ENCODE measurements around the gene LMF1.

Gene LMF1

DNA sequence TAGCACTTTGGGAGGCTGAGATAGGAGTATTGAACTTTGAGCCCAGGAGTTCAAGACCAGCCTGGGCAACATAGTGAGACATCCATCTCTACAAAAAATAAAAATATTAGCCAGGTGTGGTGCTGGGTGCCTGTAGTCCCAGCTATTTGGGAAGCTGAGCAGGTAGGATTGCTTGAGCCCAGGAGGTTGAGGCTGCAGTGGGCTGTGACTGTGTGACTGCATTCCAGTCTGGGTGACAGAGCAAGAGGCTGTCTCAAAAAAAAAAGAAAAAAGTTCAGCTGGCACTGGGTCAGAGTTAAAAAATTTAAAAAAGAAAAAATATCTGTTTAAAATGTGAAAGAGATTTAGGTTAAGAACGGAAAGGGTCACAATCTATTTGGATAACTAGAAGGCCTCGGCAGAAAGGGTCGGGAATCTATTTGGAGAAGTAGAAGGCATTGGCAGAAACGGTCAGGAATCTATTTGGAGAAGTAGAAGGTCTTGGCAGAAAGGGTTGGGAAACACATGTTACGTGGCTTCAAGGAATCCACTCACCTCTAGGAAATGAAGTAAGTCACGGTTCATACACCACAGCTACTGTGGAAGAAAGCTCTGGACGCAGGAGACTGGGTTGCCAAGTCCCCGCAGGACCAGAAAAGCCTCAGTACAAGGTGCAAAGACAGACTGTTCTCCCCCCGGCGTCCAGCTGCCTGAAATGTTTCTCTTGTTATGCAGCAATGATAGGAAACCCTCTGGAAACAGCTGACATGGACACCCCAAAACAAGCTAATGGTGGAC is 25.3 kb downstream of the LMF1 start:
- Histone ChIP-seq H3K36me3 (no peaks in the 10 kb centered on the region), H3K9me3 (0 out of 2 replicates have a peak, but pooled peaks cover 3% of the 10 kb centered on the region), H3K27me3 (no peaks in the 10 kb centered on the region), H3K4me1 (no peaks in the 10 kb centered on the region), H3K4me3 (ENCODE audit: low read depth, low read length) (no peak overlapping the region)
- DNase-seq = no peak
- TF ChIP-seq, protein P1, sequence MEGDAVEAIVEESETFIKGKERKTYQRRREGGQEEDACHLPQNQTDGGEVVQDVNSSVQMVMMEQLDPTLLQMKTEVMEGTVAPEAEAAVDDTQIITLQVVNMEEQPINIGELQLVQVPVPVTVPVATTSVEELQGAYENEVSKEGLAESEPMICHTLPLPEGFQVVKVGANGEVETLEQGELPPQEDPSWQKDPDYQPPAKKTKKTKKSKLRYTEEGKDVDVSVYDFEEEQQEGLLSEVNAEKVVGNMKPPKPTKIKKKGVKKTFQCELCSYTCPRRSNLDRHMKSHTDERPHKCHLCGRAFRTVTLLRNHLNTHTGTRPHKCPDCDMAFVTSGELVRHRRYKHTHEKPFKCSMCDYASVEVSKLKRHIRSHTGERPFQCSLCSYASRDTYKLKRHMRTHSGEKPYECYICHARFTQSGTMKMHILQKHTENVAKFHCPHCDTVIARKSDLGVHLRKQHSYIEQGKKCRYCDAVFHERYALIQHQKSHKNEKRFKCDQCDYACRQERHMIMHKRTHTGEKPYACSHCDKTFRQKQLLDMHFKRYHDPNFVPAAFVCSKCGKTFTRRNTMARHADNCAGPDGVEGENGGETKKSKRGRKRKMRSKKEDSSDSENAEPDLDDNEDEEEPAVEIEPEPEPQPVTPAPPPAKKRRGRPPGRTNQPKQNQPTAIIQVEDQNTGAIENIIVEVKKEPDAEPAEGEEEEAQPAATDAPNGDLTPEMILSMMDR (IDR thresholded peaks at IDR 0.05; ENCODE audit: low read depth, low read length) = no peak

DNA sequence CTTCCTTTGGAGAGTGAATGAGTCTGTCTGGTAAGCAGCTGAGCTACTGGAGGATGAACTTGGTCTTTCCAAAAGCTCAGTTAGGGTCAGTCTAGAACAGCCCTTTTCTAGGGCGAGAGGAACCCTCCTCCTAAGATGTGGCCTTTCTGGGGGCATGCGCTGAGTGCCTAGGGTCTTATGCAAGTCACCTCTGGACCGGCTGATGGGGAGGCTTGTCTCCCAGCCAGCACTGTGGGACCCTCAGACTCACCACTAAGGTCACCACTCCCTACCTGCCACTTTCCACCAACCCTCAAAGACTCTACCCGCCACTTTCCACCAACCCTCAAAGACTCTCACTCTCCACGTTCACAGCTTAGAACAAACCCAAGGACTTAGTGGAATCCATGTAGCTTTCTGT is 26.8 kb downstream of the LMF1 start:
- TF ChIP-seq, protein P1 (IDR thresholded peaks at IDR 0.05; ENCODE audit: low read depth, low read length) = no peak
- H3K27me3 ChIP-seq = no peaks in the 10 kb centered on the region
- no peak for DNase-seq
- no peaks in the 10 kb centered on the region for H3K4me1 ChIP-seq
- no peaks in the 10 kb centered on the region for H3K36me3 ChIP-seq
- H3K4me3 ChIP-seq (ENCODE audit: low read depth, low read length) = no peak overlapping the region
- H3K9me3 ChIP-seq = 0 out of 2 replicates have a peak, but pooled peaks cover 3% of the 10 kb centered on the region

DNA sequence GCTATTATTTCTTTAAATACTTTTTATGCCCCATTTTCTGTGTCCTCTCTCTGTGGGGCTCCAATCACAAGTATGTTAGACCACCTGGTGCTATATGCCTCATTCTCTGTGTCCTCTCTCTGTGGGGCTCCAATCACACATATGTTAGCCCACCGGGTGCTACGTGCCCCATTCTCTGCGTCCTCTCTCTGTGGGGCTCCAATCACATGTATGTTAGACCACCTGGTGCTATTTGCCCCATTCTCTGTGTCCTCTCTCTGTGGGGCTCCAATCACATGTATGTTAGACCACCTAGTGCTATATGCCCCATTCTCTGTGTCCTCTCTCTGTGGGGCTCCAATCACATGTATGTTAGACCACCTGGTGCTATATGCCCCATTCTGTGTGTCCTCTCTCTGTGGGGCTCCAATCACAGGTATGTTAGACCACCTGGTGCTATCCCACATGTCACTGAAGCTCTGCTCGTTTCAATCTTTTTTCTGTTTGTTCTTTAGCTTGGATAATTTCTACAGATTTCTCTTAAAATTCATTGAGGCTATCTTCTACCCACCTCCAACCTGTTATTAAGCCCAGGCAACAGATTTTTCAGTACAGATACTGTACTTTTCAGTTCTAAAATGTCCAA is 28.2 kb downstream of the LMF1 start:
- Histone ChIP-seq H3K4me1 (no peaks in the 10 kb centered on the region), H3K4me3 (ENCODE audit: low read depth, low read length) (no peak overlapping the region), H3K9me3 (0 out of 2 replicates have a peak, but pooled peaks cover 3% of the 10 kb centered on the region), H3K36me3 (no peaks in the 10 kb centered on the region), H3K27me3 (no peaks in the 10 kb centered on the region)
- TF ChIP-seq, protein P1 (IDR thresholded peaks at IDR 0.05; ENCODE audit: low read depth, low read length) = no peak
- DNase-seq = no peak

DNA sequence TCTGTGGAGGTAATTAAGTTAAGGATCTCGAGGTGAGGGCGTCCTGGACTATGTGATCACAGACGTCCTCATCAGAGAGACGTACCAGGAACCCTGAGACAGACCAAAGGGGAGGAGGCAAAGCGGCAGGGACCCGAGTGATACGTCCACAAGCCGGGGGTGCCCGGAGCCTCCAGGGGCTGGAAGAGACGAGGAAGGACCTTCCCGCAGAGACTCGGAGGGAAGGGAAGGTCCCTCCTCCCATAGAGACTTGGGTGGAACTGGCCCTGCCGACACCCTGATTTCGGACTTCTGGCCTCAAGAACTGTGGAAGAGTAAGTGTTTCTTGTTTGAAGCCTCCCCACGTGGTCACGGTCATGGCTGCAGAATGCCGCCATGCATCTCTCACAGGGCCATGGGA is 30.8 kb downstream of the LMF1 start:
- Histone ChIP-seq H3K27me3 (no peaks in the 10 kb centered on the region), H3K4me3 (ENCODE audit: low read depth, low read length) (no peak overlapping the region), H3K4me1 (no peaks in the 10 kb centered on the region), H3K36me3 (no peaks in the 10 kb centered on the region), H3K9me3 (0 out of 2 replicates have a peak, but pooled peaks cover 3% of the 10 kb centered on the region)
- TF ChIP-seq, protein P1 (IDR thresholded peaks at IDR 0.05; ENCODE audit: low read depth, low read length) = no peak
- DNase-seq = no peak

DNA sequence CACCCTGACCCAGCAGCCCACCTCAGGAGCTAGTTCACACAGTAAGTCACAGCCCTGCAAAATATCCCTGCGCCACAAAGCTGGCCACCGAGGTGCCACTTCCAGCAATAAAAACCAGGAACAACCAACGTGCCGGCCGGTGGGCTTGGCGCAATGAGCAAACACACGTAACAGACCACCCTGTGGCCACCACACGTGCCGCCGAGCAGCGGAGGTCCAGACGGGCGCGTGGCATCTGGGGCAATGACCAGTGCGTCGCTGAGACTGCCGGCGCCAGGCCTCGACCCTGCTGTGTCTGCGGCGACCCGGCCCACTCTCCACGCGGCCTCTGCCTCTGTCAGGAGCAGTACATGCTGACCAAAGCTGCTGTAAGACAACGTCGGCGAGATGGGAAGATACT is 31.5 kb downstream of the LMF1 start:
- H3K36me3 ChIP-seq = no peaks in the 10 kb centered on the region
- no peak for DNase-seq
- TF ChIP-seq, protein P1 (IDR thresholded peaks at IDR 0.05; ENCODE audit: low read depth, low read length) = no peak
- H3K27me3 ChIP-seq = no peaks in the 10 kb centered on the region
- no peaks in the 10 kb centered on the region for H3K4me1 ChIP-seq
- 0 out of 2 replicates have a peak, but pooled peaks cover 3% of the 10 kb centered on the region for H3K9me3 ChIP-seq
- no peak overlapping the region for H3K4me3 ChIP-seq (ENCODE audit: low read depth, low read length)

DNA sequence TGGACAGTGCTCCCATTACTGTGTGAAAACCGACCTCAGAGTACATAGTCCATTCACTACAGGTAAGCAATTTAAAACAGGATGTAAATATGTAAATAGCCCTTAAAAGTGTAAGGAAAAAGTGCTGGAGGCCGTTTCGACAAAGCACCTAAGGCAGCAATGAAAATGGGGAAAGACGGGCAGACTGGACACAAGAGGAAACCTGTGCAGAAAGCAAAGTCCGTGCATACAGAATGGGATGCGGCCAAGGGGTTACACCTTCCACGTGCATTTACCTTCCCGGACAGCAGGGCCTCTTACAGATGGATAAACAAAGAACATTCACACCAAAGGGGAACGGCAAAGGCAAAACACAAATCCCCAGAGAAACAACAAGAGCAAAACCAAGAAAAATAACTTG is 32.0 kb downstream of the LMF1 start:
- TF ChIP-seq, protein P1 (IDR thresholded peaks at IDR 0.05; ENCODE audit: low read depth, low read length) = no peak
- Histone ChIP-seq H3K36me3 (no peaks in the 10 kb centered on the region), H3K9me3 (0 out of 2 replicates have a peak, but pooled peaks cover 3% of the 10 kb centered on the region), H3K4me3 (ENCODE audit: low read depth, low read length) (no peak overlapping the region), H3K4me1 (no peaks in the 10 kb centered on the region), H3K27me3 (no peaks in the 10 kb centered on the region)
- no peak for DNase-seq
